HG03432 (cell line): ENCODE results near the gene SPATS2.

Experiments used
- ATAC-seq: cut with Tn5 transposase; IDR thresholded peaks from one replicate; pipeline ENCODE4 v1.9.1; 2021; ENCODE audit warnings: mild to moderate bottlenecking, moderate library complexity; ENCODE audit not compliant: unreplicated experiment

The SPATS2 gene

GRCh38 chr12:49567611-49568441, 200.6 kb downstream of the SPATS2 start, which contains the start of gene MCRS1:
Gene MCRS1 (minus strand): TSS chr12:49568142. CDS start chr12:49566731, 1,411 bp downstream.
- ATAC-seq: peak; percentile 89

DNA sequence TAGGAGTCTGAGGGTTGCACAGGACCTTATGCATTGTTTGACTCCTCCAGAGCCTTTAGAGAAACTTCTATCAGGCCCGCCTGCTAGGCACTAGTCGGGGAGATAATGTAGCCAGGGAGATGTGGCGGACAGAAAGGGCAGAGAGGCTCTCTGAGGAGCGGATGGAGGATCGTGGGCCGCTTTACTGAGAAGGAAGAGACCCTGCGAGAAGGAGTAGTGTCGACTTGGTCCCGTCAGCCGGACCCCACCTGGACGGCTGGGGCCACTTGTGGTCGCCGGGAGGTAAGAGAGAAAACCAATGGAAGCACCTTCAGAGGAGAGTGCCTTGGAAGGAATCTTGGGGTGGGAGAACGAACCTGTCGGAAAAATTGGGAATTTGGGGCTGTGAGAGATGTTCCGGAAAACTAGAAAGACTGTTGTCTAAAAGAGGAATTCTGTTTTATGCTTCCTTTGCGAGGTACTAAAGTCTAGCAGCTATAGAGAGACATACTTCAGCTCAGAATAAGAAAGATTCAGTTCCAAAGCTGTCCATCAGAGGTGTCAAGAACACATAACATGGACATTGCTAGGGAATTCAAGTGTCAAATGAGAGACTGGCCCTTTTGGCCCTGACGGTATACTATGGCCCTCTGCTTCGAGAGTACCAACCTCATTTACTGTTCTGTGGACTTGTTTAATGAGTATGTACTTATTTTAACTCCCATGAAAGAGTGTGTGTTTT, 201.3 kb downstream of the SPATS2 start:
- ATAC-seq: peak; percentile 14
